ENCODE results near the gene AEN. TPM values are rescaled to one million over a fixed set of nuclear protein-coding genes. Genes with fewer than 3 reads are reported as not detected.

AEN gene
- total and polyA plus RNA-seq, 2 of the 8 experiments (the other 6 are each of a cell fraction or from before 2014, with no cell fraction given), result 112 to 122 TPM

DNA sequence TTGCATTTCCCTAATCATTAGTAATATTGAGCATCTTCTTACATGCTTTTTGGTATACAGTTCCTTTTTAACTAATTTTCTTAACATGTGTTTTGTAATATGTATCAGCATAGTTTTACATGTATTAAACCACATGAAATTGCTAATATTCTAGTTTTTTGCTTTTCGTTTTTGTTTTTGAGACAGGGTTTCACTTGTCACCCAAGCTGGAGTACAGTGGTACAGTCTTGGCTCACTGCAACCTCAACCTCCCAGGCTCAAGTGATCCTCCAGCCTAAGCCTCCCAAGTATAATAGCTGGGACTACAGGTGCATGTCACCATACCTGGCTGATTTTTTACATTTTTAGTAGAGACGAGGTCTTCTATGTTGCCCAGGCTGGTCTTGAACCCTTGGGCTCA, 13.3 kb downstream of the AEN start:
- Histone ChIP-seq H3K36me3 (ENCODE audit: control insufficient read depth in 2 of 4, insufficient read depth in 4 of 4, low read length in 3 of 4) (peaks cover 22 to 49% (median 30%) of the 10 kb centered on the region in 4 experiments), H3K56ac (replicated peaks; ENCODE audit: insufficient read length, low read depth, low read length) (no peak overlapping the region), H4K91ac (replicated peaks; ENCODE audit: insufficient read length, low read length) (no peak overlapping the region), H3K4ac (replicated peaks; ENCODE audit: insufficient read length, low read depth, low read length) (no peak overlapping the region), H3K18ac (ENCODE audit: extremely low read depth, low read length) (no peak overlapping the region), H2AK5ac (ENCODE audit: low read depth, low read length) (no peak overlapping the region), H3K79me2 (ENCODE audit: control insufficient read depth in 1 of 2, insufficient read depth in 2 of 2, low read length in 2 of 2) (peaks cover 0 to 4% of the 10 kb centered on the region in 2 experiments; a peak in 1 of 4 replicates), H3K4me2 (ENCODE audit: insufficient read depth in 1 of 2, low read depth in 2 of 2, low read length in 2 of 2) (no peak overlapping the region), H2BK5ac (ENCODE audit: low read depth, low read length) (no peak overlapping the region), H2BK15ac (ENCODE audit: low read length) (no peak overlapping the region), H3K79me1 (ENCODE audit: low read depth, low read length) (peaks cover 12% of the 10 kb centered on the region; the same call in 1 of the 2 replicates), H2BK12ac (ENCODE audit: low read depth, low read length) (no peak overlapping the region), H3K9me3 (ENCODE audit: insufficient read depth in 2 of 2, low read depth in 1 of 2, low read length in 1 of 2) (no peaks in the 10 kb centered on the region), H3K27ac (ENCODE audit: low read depth, low read length) (no peak overlapping the region), H2AFZ (ENCODE audit: low read length) (no peak overlapping the region), H4K8ac (ENCODE audit: extremely low read depth, insufficient read depth, low read length) (no peak overlapping the region), H2BK20ac (ENCODE audit: low read length) (no peak overlapping the region), H3K4me3 (ENCODE audit: extremely low read depth in 1 of 4, insufficient read depth in 2 of 4, low read depth in 3 of 4, low read length in 4 of 4) (no peak overlapping the region), H3K27me3 (replicated peaks in 1 of 4; ENCODE audit: control insufficient read depth in 3 of 4, extremely low read depth in 1 of 4, insufficient read depth in 3 of 4, low read length in 3 of 4) (no peaks in the 10 kb centered on the region), H4K5ac (ENCODE audit: insufficient read length, low read depth, low read length) (no peak overlapping the region), H3K14ac (ENCODE audit: insufficient read length) (no peak overlapping the region), H3K4me1 (replicated peaks in 1 of 4; ENCODE audit: control insufficient read depth in 3 of 4, insufficient read depth in 4 of 4, low read length in 3 of 4) (peaks cover 5 to 19% (median 15%) of the 10 kb centered on the region in 4 experiments), H3K23ac (ENCODE audit: insufficient read length) (no peak overlapping the region), H4K20me1 (replicated peaks in 1 of 2; ENCODE audit: control insufficient read depth in 1 of 2, insufficient read depth in 2 of 2, low read length in 2 of 2) (peaks cover 24 to 25% of the 10 kb centered on the region in 2 experiments), H3K9ac (replicated peaks in 1 of 4; ENCODE audit: extremely low read depth in 1 of 4, low read depth in 3 of 4, low read length in 3 of 4) (no peak overlapping the region), H3K23me2 (ENCODE audit: low read depth, low read length) (no peaks in the 10 kb centered on the region), H2BK120ac (replicated peaks; ENCODE audit: low read depth, low read length) (no peak overlapping the region)
- 84% methylated on average over 2 of the region's 2 CpGs; no CpG with 5 or more reads in 1 of the 2 experiments for WGBS, 2 experiments (ENCODE audit: extremely low coverage in 1 of 2, insufficient coverage in 1 of 2, insufficient read length in 1 of 2, insufficient replicate concordance in 2 of 2, low coverage in 1 of 2, low lambda C conversion rate in 2 of 2, missing lambda C conversion rate in 1 of 2)
- CTCF ChIA-PET (ENCODE audit: partially characterized antibody), result interaction anchor here (1.0 to 1.1 kb wide), 2 partner anchors 11 to 20 kb away, joined by 3 read pairs; no protein-coding TSS in a partner anchor
- FAIRE-seq (no peak), DNase-seq (ENCODE audit: low read depth in 1 of 2, low spot score in 2 of 2) (no peak)
- POLR2A ChIA-PET (ENCODE audit: partially characterized antibody), result interaction anchor here (1.2 to 5.9 kb wide), 4 partner anchors 9 to 21 kb away, joined by 5 to 52 read pairs (median 22); partner anchors contain the start of gene AEN
- TF ChIP-seq EGR1 (IDR thresholded peaks at IDR 0.05; ENCODE audit: borderline replicate concordance, low read depth, low read length) (no peak), BCL11A (IDR thresholded peaks at IDR 0.05; ENCODE audit: low read depth in 2 of 2, low read length in 2 of 2) (no peak)
- TF ChIP-seq, protein P1, sequence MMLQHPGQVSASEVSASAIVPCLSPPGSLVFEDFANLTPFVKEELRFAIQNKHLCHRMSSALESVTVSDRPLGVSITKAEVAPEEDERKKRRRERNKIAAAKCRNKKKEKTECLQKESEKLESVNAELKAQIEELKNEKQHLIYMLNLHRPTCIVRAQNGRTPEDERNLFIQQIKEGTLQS (IDR thresholded peaks at IDR 0.05; ENCODE audit: insufficient read depth, low read depth, low read length), result no peak
